Liver (tissue), 2 donors: ENCODE measurements around the gene MAN2B2.

Source experiments
- EGR1 ChIP-seq, 2 donors: IDR thresholded peaks; 2 replicates each; pipeline ENCODE4 v1.6.1; 2016 to 2018; ENCODE audit warnings: antibody characterized with exemption in 2 of 2, low read depth in 2 of 2
- FOXA1 ChIP-seq: IDR thresholded peaks from 2 replicates; pipeline ENCODE4 v1.6.1; 2016; ENCODE audit warnings: antibody characterized with exemption
- RAD21 ChIP-seq, 2 donors: IDR thresholded peaks; 2 replicates each; pipeline ENCODE4 v1.6.1; 2016; ENCODE audit warnings: antibody characterized with exemption in 2 of 2, mild to moderate bottlenecking in 2 of 2
- REST ChIP-seq: IDR thresholded peaks from 2 replicates; pipeline ENCODE4 v1.6.1; 2016; ENCODE audit warnings: antibody characterized with exemption, mild to moderate bottlenecking
- SP1 ChIP-seq: IDR thresholded peaks from 2 replicates; pipeline ENCODE4 v1.6.1; 2018; ENCODE audit warnings: antibody characterized with exemption, mild to moderate bottlenecking
- donor health status: healthy.

- no peak for TF ChIP-seq EGR1 (IDR thresholded peaks at IDR 0.05; ENCODE audit: low read depth in 2 of 2)
- no peak for TF ChIP-seq REST
- TF ChIP-seq FOXA1 = no peak
- no peak for TF ChIP-seq RAD21 (IDR thresholded peaks at IDR 0.05)
- no peak for TF ChIP-seq SP1
Measured at GRCh38 chr4:6618386-6619115, 43.6 kb downstream of the MAN2B2 start.
